ENCODE data around the gene RUSC1. TPM values are rescaled to one million over a fixed set of nuclear protein-coding genes. Genes with fewer than 3 reads are reported as not detected.
"Not testable (repeated sequence)": the region's sequence is repeated elsewhere in the genome, so short reads cannot be mapped to it uniquely, and the experiment has no call there.

Gene RUSC1
- total RNA-seq, 6 donors from 2014 or later, result 21.4 to 41.9 (median 31.2) TPM

GRCh38 chr1:155326631-155327037 is 5.9 kb downstream of the RUSC1 start:
- ATAC-seq (ENCODE audit: low FRiP score in 2 of 2) (no peak), DNase-seq (peak in 1 of 2 donors; percentile 72)
- peaks cover 0 to 44% (median 22%) of the 10 kb centered on the region in 4 donors for H3K36me3 ChIP-seq
- H3K9me3 ChIP-seq, result no peaks in the 10 kb centered on the region
- 94 to 100% methylated on average over 1 to 7 of the region's 7 CpGs for WGBS, 2 donors
- H3K27ac ChIP-seq, result peak overlapping the region in 1 of 4 donors; percentile 5
- peaks cover 20 to 50% (median 27%) of the 10 kb centered on the region in 4 donors for H3K4me1 ChIP-seq
- no peak overlapping the region for H3K4me3 ChIP-seq
- no peaks in the 10 kb centered on the region for H3K27me3 ChIP-seq
- no peak for TF ChIP-seq CTCF (IDR thresholded peaks at IDR 0.05)
- TF ChIP-seq POLR2A (IDR thresholded peaks at IDR 0.05), result no peak
- no peak for TF ChIP-seq POLR2AphosphoS5 (IDR thresholded peaks at IDR 0.05)
- TF ChIP-seq EP300 (IDR thresholded peaks at IDR 0.05), result no peak

- Histone ChIP-seq H3K36me3 (peaks cover 0 to 49% (median 22%) of the 10 kb centered on the region in 4 donors), H3K27me3 (no peaks in the 10 kb centered on the region), H3K27ac (no peak overlapping the region), H3K4me1 (peaks cover 8 to 36% (median 14%) of the 10 kb centered on the region in 4 donors), H3K4me3 (no peak overlapping the region), H3K9me3 (no peaks in the 10 kb centered on the region)
- no peak for DNase-seq
- 87 to 92% methylated on average over 4 of the region's 4 CpGs for WGBS, 2 donors
- no peak for ATAC-seq (ENCODE audit: low FRiP score in 2 of 2)
- TF ChIP-seq POLR2AphosphoS5 (IDR thresholded peaks at IDR 0.05), result no peak
- TF ChIP-seq CTCF (IDR thresholded peaks at IDR 0.05), result no peak
- TF ChIP-seq EP300 (IDR thresholded peaks at IDR 0.05), result no peak
- TF ChIP-seq POLR2A (IDR thresholded peaks at IDR 0.05), result no peak
Measured at GRCh38 chr1:155327981-155328380, 7.3 kb downstream of the RUSC1 start.

- 75 to 76% methylated on average over 7 of the region's 7 CpGs for WGBS, 2 donors
- Histone ChIP-seq H3K36me3 (peaks cover under 1 to 58% (median 25%) of the 10 kb centered on the region in 4 donors), H3K27ac (peak overlapping the region in 1 of 4 donors; percentile 17), H3K4me1 (peaks cover 8 to 34% (median 14%) of the 10 kb centered on the region in 4 donors)
- not testable (repeated sequence) for H3K4me3 ChIP-seq; DNase-seq; H3K9me3 ChIP-seq; ATAC-seq (ENCODE audit: low FRiP score in 2 of 2); H3K27me3 ChIP-seq
Measured at GRCh38 chr1:155328856-155329255, 8.2 kb downstream of the RUSC1 start.

GRCh38 chr1:155329980-155330598 is 9.4 kb downstream of the RUSC1 start:
- Histone ChIP-seq H3K4me3 (no peak overlapping the region), H3K9me3 (no peaks in the 10 kb centered on the region), H3K36me3 (peaks cover 2 to 68% (median 29%) of the 10 kb centered on the region in 4 donors), H3K27ac (no peak overlapping the region), H3K4me1 (peaks cover 8 to 27% (median 13%) of the 10 kb centered on the region in 4 donors), H3K27me3 (no peaks in the 10 kb centered on the region)
- 79 to 80% methylated on average over 6 to 10 of the region's 11 CpGs for WGBS, 2 donors
- DNase-seq (peak; percentile 43 to 49), ATAC-seq (ENCODE audit: low FRiP score in 2 of 2) (peak in 1 of 2 donors; percentile 60)
- no peak for TF ChIP-seq POLR2A (IDR thresholded peaks at IDR 0.05)

- 68 to 75% methylated on average over 1 of the region's 1 CpG for WGBS, 2 donors
Measured at GRCh38 chr1:155334962-155335361, 14.3 kb downstream of the RUSC1 start.

More at GRCh38 chr1:155334962-155335361, 14.3 kb downstream of the RUSC1 start:
- Histone ChIP-seq H3K27ac (no peak overlapping the region), H3K9me3 (no peaks in the 10 kb centered on the region), H3K27me3 (no peaks in the 10 kb centered on the region), H3K4me1 (peaks cover 3 to 8% (median 5%) of the 10 kb centered on the region in 4 donors), H3K36me3 (peaks cover 28 to 87% (median 53%) of the 10 kb centered on the region in 4 donors), H3K4me3 (no peak overlapping the region)
- DNase-seq (no peak), ATAC-seq (ENCODE audit: low FRiP score in 2 of 2) (no peak)
- TF ChIP-seq CTCF (IDR thresholded peaks at IDR 0.05) (no peak), POLR2AphosphoS5 (IDR thresholded peaks at IDR 0.05) (no peak), EP300 (IDR thresholded peaks at IDR 0.05) (no peak), POLR2A (IDR thresholded peaks at IDR 0.05) (no peak)
